Activated CD4-positive, alpha-beta T cell treated with anti-CD3 and anti-CD28 coated beads, Interleukin-2, amount 50 U/mL, for 1 hour (primary cell): Measurements from ENCODE around the gene MVB12A.
A peak's percentile ranks its signal among the peaks of the same experiment; 100 is the strongest.

Experiments
- DNase-seq: peaks from one replicate; pipeline ENCODE4 v3.0.0-alpha.2; 2020

MVB12A gene

GRCh38 chr19:17405250-17406045 lies 14.4 kb upstream of the MVB12A start, which contains the start of gene BST2:
BST2 (minus strand) TSS chr19:17405630; CDS start chr19:17405575, 55 bp downstream.
- DNase-seq, result no peak

GRCh38 chr19:17406046-17406886 lies 13.6 kb upstream of the MVB12A start:
- DNase-seq, result no peak

GRCh38 chr19:17406887-17407196 lies 13.0 kb upstream of the MVB12A start:
- DNase-seq, result no peak

GRCh38 chr19:17409990-17410389 lies 9.9 kb upstream of the MVB12A start:
- no peak for DNase-seq

- no peak for DNase-seq
These were observed 8.0 kb upstream of the MVB12A start for GRCh38 chr19:17411801-17412200.

- no peak for DNase-seq
These were observed 5.8 kb upstream of the MVB12A start for GRCh38 chr19:17414097-17414496.

- DNase-seq, result no peak
These were observed 4.7 kb upstream of the MVB12A start for GRCh38 chr19:17415121-17415520.

- no peak for DNase-seq
These were observed 1.1 kb upstream of the MVB12A start for GRCh38 chr19:17418710-17419109.

GRCh38 chr19:17419154-17419620 lies 660 bp upstream of the MVB12A start:
- no peak for DNase-seq

- peak; percentile 9 for DNase-seq
These were observed 653 bp downstream of the MVB12A start for GRCh38 chr19:17420475-17420924.

- no peak for DNase-seq
These were observed 2.1 kb downstream of the MVB12A start for GRCh38 chr19:17421942-17422341.

- DNase-seq, result no peak
These were observed 3.8 kb downstream of the MVB12A start for GRCh38 chr19:17423429-17424208.

- DNase-seq, result no peak
These were observed 5.0 kb downstream of the MVB12A start for GRCh38 chr19:17424743-17425365.

- DNase-seq, result no peak
These were observed 9.8 kb downstream of the MVB12A start for GRCh38 chr19:17429641-17430113.

GRCh38 chr19:17431417-17431816 lies 11.6 kb downstream of the MVB12A start:
- DNase-seq, result no peak

- DNase-seq, result no peak
These were observed 15.4 kb downstream of the MVB12A start for GRCh38 chr19:17435218-17435617.

GRCh38 chr19:17436094-17436873 lies 16.4 kb downstream of the MVB12A start:
- DNase-seq, result no peak

GRCh38 chr19:17436874-17437267 lies 17.0 kb downstream of the MVB12A start:
- no peak for DNase-seq

GRCh38 chr19:17441241-17442021 lies 21.6 kb downstream of the MVB12A start:
- DNase-seq, result no peak

GRCh38 chr19:17445526-17446165 lies 25.8 kb downstream of the MVB12A start:
- DNase-seq, result no peak
